HepG2 (cell line): ENCODE results near the gene PIAS1. TPM values are rescaled to one million over a fixed set of nuclear protein-coding genes. Genes with fewer than 3 reads are reported as not detected.

ENCODE experiments used
- ATAC-seq: fragments of 200-7000 bp; cut with Tn5 transposase; 3 replicates; pipeline ENCODE4 v1.9.1; 2020; ENCODE audit warnings: mild to moderate bottlenecking, moderate library complexity
- BruUV-seq: library from RNA; stranded (reverse); fragments of 400-500 nt; replicated peaks from 2 replicates; lab custom pipeline; 2021; lab: Mats Ljungman, UMichigan
- CTCF ChIA-PET: fragments of 300-600 bp; formaldehyde crosslinking; extraction: SDS; loops from one replicate; lab custom pipeline; 2021; ENCODE audit warnings: low total read pairs, inconsistent platforms, low intra/inter-chr PET ratio; lab: Yijun Ruan, JAX
- POLR2A ChIA-PET: fragments of 350-600 bp; sonication (Branson Sonifier 250); formaldehyde crosslinking; loops from one replicate; lab custom pipeline; 2020; ENCODE audit warnings: antibody characterized with exemption, inconsistent platforms; lab: Yijun Ruan, JAX
- DNase-seq: peaks from one replicate; pipeline ENCODE4 v3.0.0-alpha.2; 2015; ENCODE audit warnings: low spot score
- FAIRE-seq: peaks from 3 replicates; lab custom pipeline; 2011; peaks lifted over from hg19 to GRCh38; lab: Jason Lieb, UNC
- H2AFZ ChIP-seq: one replicate; pipeline ENCODE4 v1.6.1; 2011; ENCODE audit warnings: low read length, inconsistent platforms
- H3K27ac ChIP-seq: fragments of 300-600 bp; 3 replicates; pipeline ENCODE4 v1.8.0; 2011; ENCODE audit warnings: mixed run types, mild to moderate bottlenecking, mixed read lengths, low read length, inconsistent platforms; ENCODE audit not compliant: insufficient read depth; ENCODE audit errors: extremely low read length
- H3K27me3 ChIP-seq, 2 experiments: fragments of 200-600 bp in 1 of 2; 2 replicates in 1 of 2; 3 replicates in 1 of 2; pipeline versions ENCODE4 v1.6.0 to v1.8.0; 2011; ENCODE audit warnings: low read length in 2 of 2, mild to moderate bottlenecking in 2 of 2, moderate library complexity in 2 of 2, inconsistent platforms in 1 of 2; ENCODE audit not compliant: insufficient read depth in 2 of 2, control insufficient read depth in 1 of 2
- H3K36me3 ChIP-seq, 2 experiments: fragments of 200-600 bp in 1 of 2; replicated peaks in 1 of 2; 2 replicates in 1 of 2; 3 replicates in 1 of 2; pipeline versions ENCODE4 v1.5.1 to v1.8.0; 2011; ENCODE audit warnings: low read length in 2 of 2, inconsistent platforms in 1 of 2; ENCODE audit not compliant: insufficient read depth in 2 of 2, control insufficient read depth in 1 of 2
- H3K4me1 ChIP-seq: 2 replicates; pipeline ENCODE4 v1.5.1; 2012; ENCODE audit warnings: low read length, inconsistent platforms; ENCODE audit not compliant: insufficient read depth
- H3K4me2 ChIP-seq: 2 replicates; pipeline ENCODE4 v1.6.0; 2011; ENCODE audit warnings: low read depth, low read length, inconsistent platforms
- H3K4me3 ChIP-seq, 3 experiments: fragments of 200-600 bp in 1 of 3; sonication (generic), shearing (Covaris generic) in 1 of 3; replicated peaks in 1 of 3; 2 replicates each; pipeline ENCODE4 v1.5.1; 2011 to 2016; ENCODE audit warnings: low read length in 3 of 3, inconsistent platforms in 2 of 3, low read depth in 2 of 3, mild to moderate bottlenecking in 2 of 3, control low read depth in 1 of 3, mixed read lengths in 1 of 3; ENCODE audit not compliant: insufficient read depth in 1 of 3
- H3K79me2 ChIP-seq: one replicate; pipeline ENCODE4 v1.6.1; 2011; ENCODE audit warnings: low read length, inconsistent platforms; ENCODE audit not compliant: insufficient read depth
- H3K9ac ChIP-seq: 2 replicates; pipeline ENCODE4 v1.6.0; 2011; ENCODE audit warnings: mild to moderate bottlenecking, low read depth, low read length, inconsistent platforms; ENCODE audit not compliant: insufficient read depth
- H3K9me3 ChIP-seq: 2 replicates; pipeline ENCODE4 v1.5.1; 2012; ENCODE audit warnings: mild to moderate bottlenecking, low read length
- H4K20me1 ChIP-seq: 2 replicates; pipeline ENCODE4 v1.6.0; 2011; ENCODE audit warnings: inconsistent platforms, mild to moderate bottlenecking, low read length, moderate library complexity; ENCODE audit not compliant: insufficient read depth
- HNRNPH1 ChIP-seq: fragments of 200-400 bp; formaldehyde crosslinking; optimal IDR thresholded peaks from 2 replicates; pipeline ENCODE3; 2017; ENCODE audit warnings: mild to moderate bottlenecking, low read depth, low read length
- ISX ChIP-seq: sonication (generic); formaldehyde crosslinking; conservative IDR thresholded peaks from 2 replicates; pipeline ENCODE4 v1.5.0; 2020; ENCODE audit warnings: missing genetic modification reagents
- MAFF ChIP-seq: IDR thresholded peaks from 2 replicates; pipeline ENCODE4 v1.6.1; 2011; ENCODE audit warnings: low read depth, low read length, improper control_type of control experiment
- MXD1 ChIP-seq: sonication (generic); formaldehyde crosslinking; IDR thresholded peaks from 2 replicates; pipeline ENCODE4 v1.4.0; 2020; ENCODE audit warnings: mild to moderate bottlenecking, missing genetic modification reagents
- RELA ChIP-seq: sonication (generic); formaldehyde crosslinking; IDR thresholded peaks from 2 replicates; pipeline ENCODE4 v1.4.0; 2020; ENCODE audit warnings: missing genetic modification reagents
- SMAD3 ChIP-seq: sonication (generic); formaldehyde crosslinking; IDR thresholded peaks from 2 replicates; pipeline ENCODE4 v1.4.0; 2020; ENCODE audit warnings: missing genetic modification reagents
- ZNF264 ChIP-seq: sonication (generic); formaldehyde crosslinking; IDR thresholded peaks from 2 replicates; pipeline ENCODE4 v1.4.0; 2020; ENCODE audit warnings: missing genetic modification reagents
- ZNF556 ChIP-seq: sonication (generic); formaldehyde crosslinking; IDR thresholded peaks from 2 replicates; pipeline ENCODE4 v1.4.0; 2020; ENCODE audit warnings: mild to moderate bottlenecking, missing genetic modification reagents, borderline replicate concordance
- ZNF850 ChIP-seq: sonication (generic); formaldehyde crosslinking; conservative IDR thresholded peaks from 2 replicates; pipeline ENCODE4 v1.9.0; 2021; ENCODE audit warnings: mild to moderate bottlenecking, missing genetic modification reagents
- WGBS: methylation state at CpG from one replicate; pipeline ENCODE4 v1.1.6; 2017; ENCODE audit warnings: low lambda C conversion rate; 5-methylcytosine and 5-hydroxymethylcytosine counted together
- in situ Hi-C: cut with HindIII; loops from 2 replicates; pipeline ENCODE4 v1.10.0; 2017; ENCODE audit warnings: low pct_unique_long_range_greater_than_20kb; ENCODE audit not compliant: extremely low pct_ligation_motif_present
- intact Hi-C: fragments of 100-400 bp; cut with micrococcal nuclease; formaldehyde crosslinking; loops from one replicate; pipeline ENCODE4 v1.10.0; 2022; ENCODE audit not compliant: unreplicated experiment
- polyA plus RNA-seq, 8 experiments: library from polyadenylated mRNA; depleted of rRNA in 3 of 8; stranded (reverse) in 7 of 8; unstranded in 1 of 8; fragments of >200 nt; fragmentation: Illumina TruSeq in 4 of 8; extraction: Trizol in 4 of 8; gene quantifications; 2 replicates each; pipeline versions ENCODE4 v1.2.1 to v1.2.3, GENCODE V29; 2011 to 2016; ENCODE audit warnings: low read depth in 4 of 8, missing spikeins in 1 of 8, mixed read lengths in 1 of 8; ENCODE audit not compliant: insufficient read depth in 1 of 8
- total RNA-seq, 5 experiments: library from RNA; depleted of rRNA; stranded (reverse); fragments of >200 nt; fragmentation: Illumina TruSeq; extraction: Trizol; gene quantifications; 2 replicates each; pipeline ENCODE4 v1.2.3, GENCODE V29; 2016; ENCODE audit warnings: low read depth in 1 of 5
- TF ChIP-seq, protein P1 (sequence below): sonication (generic); formaldehyde crosslinking; conservative IDR thresholded peaks from 2 replicates; pipeline ENCODE4 v1.8.1; 2023; ENCODE audit warnings: missing genetic modification reagents
- TF ChIP-seq, protein P2 (sequence below): IDR thresholded peaks from 2 replicates; pipeline ENCODE4 v1.6.1; 2016
- TF ChIP-seq, protein P3 (sequence below): sonication (generic); formaldehyde crosslinking; IDR thresholded peaks from 2 replicates; pipeline ENCODE4 v1.5.0; 2020; ENCODE audit warnings: missing genetic modification reagents, mild to moderate bottlenecking, borderline replicate concordance

Gene PIAS1
- total and polyA plus RNA-seq, 2 of the 13 experiments (the other 11 are each of a cell fraction or from before 2014, with no cell fraction given), result 20.7 to 33.7 TPM

DNA sequence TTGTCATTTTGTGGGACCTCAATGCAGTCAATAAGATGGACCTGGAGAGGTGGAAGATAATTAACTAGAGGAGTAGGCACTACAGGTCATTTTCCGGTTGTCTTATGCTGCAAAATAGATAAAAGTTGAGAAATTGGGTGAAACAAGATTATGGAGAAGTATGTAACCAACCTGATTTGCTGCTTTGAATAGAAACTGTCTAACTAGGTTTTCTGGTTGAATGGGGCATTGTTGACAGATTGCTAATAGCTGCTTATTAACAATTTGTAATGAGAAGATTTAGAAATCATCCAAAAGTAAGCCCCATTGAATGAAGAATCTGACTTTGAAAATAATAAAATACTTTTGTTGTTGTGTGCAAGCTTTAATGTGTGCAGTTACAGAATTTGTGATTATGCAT is 26.2 kb downstream of the PIAS1 start (continued):
- TF ChIP-seq, protein P1, sequence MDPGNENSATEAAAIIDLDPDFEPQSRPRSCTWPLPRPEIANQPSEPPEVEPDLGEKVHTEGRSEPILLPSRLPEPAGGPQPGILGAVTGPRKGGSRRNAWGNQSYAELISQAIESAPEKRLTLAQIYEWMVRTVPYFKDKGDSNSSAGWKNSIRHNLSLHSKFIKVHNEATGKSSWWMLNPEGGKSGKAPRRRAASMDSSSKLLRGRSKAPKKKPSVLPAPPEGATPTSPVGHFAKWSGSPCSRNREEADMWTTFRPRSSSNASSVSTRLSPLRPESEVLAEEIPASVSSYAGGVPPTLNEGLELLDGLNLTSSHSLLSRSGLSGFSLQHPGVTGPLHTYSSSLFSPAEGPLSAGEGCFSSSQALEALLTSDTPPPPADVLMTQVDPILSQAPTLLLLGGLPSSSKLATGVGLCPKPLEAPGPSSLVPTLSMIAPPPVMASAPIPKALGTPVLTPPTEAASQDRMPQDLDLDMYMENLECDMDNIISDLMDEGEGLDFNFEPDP, result no peak
- TF ChIP-seq, all 625 proteins: peak for 0

DNA sequence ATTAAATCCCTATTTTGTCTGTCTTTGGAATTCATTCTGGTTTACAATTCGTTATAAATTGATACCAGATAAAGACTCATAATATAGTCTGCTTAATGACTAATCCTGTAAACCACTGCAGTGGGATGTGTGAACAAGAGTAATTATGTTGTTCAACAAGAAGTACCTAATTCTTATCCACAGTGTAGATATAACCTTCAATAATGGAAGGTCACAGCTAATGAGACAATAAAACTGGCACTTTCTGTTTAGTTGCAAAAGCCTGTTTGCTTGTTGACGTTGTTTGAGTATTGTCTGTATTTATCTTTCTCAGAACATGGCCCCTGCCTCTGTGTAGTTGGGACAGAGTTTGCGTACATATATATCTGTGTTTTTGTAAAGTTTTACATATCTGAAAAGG is 26.7 kb downstream of the PIAS1 start:
- CTCF ChIA-PET, result no interaction called here
- H4K20me1 ChIP-seq, result peaks cover 39% of the 10 kb centered on the region

More for the DNA sequence above, 26.7 kb downstream of the PIAS1 start:
- Histone ChIP-seq H3K4me3 (no peak overlapping the region), H3K79me2 (peaks cover 97% of the 10 kb centered on the region), H3K4me1 (peaks cover 58% of the 10 kb centered on the region), H3K27ac (no peak overlapping the region), H3K9ac (no peak overlapping the region), H2AFZ (no peak overlapping the region), H3K27me3 (no peaks in the 10 kb centered on the region; a peak in 1 of 5 replicates), H3K36me3 (no peaks in the 10 kb centered on the region), H3K9me3 (no peaks in the 10 kb centered on the region), H3K4me2 (no peak overlapping the region)
- whole genome bisulfite sequencing, result 91% methylated on average over 3 of the region's 3 CpGs
- POLR2A ChIA-PET, result no interaction called here
- in situ Hi-C loops (no loop called here), intact Hi-C loops (no loop called here)
- FAIRE-seq (no peak), DNase-seq (no peak), ATAC-seq (no peak)
- TF ChIP-seq HNRNPH1, result no peak
- no peak for TF ChIP-seq MXD1 (CRISPR knock-in tag)
- no peak for TF ChIP-seq ZNF264
- no peak for TF ChIP-seq MAFF
- TF ChIP-seq, protein P2, sequence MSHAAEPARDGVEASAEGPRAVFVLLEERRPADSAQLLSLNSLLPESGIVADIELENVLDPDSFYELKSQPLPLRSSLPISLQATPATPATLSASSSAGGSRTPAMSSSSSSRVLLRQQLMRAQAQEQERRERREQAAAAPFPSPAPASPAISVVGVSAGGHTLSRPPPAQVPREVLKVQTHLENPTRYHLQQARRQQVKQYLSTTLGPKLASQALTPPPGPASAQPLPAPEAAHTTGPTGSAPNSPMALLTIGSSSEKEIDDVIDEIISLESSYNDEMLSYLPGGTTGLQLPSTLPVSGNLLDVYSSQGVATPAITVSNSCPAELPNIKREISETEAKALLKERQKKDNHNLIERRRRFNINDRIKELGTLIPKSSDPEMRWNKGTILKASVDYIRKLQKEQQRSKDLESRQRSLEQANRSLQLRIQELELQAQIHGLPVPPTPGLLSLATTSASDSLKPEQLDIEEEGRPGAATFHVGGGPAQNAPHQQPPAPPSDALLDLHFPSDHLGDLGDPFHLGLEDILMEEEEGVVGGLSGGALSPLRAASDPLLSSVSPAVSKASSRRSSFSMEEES (CRISPR knock-in tag), result no peak
- TF ChIP-seq, protein P3, sequence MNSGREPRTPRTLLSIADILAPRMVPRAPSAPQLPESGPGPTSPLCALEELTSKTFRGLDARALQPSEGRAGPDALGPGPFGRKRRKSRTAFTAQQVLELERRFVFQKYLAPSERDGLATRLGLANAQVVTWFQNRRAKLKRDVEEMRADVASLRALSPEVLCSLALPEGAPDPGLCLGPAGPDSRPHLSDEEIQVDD (CRISPR knock-in tag), result no peak
- no peak for TF ChIP-seq ZNF850 (CRISPR knock-in tag)
- no peak for TF ChIP-seq RELA
- no peak for TF ChIP-seq SMAD3
- TF ChIP-seq ZNF556 (CRISPR knock-in tag), result no peak
- TF ChIP-seq ISX (CRISPR knock-in tag), result no peak
- no TSS peak for BruUV-seq
